Measurements from ENCODE around the gene REEP1. TPM values are rescaled to one million over a fixed set of nuclear protein-coding genes. Genes with fewer than 3 reads are reported as not detected.

REEP1 gene
- total RNA-seq, 1 donor from 2014 or later: 0.62 TPM

DNA sequence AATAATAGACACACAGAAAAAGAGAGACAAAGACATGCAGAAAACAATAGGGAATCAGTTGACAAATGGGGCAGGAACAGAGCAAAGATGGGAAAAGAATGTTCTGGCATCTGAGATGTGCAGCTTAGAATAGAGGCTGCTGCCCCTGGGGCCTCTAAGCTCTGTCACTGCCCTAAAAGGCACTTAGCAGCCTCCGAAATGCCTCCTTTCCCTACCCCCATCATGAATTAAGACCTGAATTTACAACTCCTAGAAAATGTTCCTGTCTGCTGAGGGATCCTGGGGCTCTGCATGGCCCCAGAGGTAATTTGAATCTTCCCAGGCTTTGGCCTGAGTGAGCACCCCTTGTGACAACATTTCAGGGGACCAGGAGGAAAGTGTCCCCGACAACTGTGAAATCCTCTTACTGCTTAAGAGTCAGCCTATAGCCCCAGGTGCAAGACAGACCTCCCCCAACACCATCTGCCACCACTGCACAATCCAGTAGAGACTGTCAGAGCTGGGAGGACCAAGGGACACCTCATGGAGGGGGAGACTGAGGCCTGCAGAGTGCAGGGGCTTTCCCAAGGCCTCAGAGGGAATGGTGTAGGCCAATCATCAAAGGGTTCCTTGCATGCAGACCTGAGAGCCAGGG is 113.4 kb downstream of the REEP1 start:
- H3K36me3 Mint-ChIP-seq (ENCODE audit: low read depth, unreplicated experiment): peaks cover 3% of the 10 kb centered on the region
- peaks cover 5% of the 10 kb centered on the region for H3K27me3 Mint-ChIP-seq (ENCODE audit: unreplicated experiment)
- no peak for DNase-seq (ENCODE audit: low spot score)
- no peak for TF ChIP-seq CTCF (IDR thresholded peaks at IDR 0.05; ENCODE audit: unreplicated experiment)
- no peaks in the 10 kb centered on the region for H3K9me3 Mint-ChIP-seq (ENCODE audit: unreplicated experiment)
- no peak overlapping the region for H3K4me3 Mint-ChIP-seq (ENCODE audit: unreplicated experiment)
- H3K27ac Mint-ChIP-seq (ENCODE audit: unreplicated experiment): peak overlapping the region; percentile 10
- H3K4me1 Mint-ChIP-seq (ENCODE audit: unreplicated experiment): peaks cover 36% of the 10 kb centered on the region

- Mint-ChIP-seq H3K27ac (ENCODE audit: unreplicated experiment) (peak overlapping the region; percentile 10), H3K9me3 (ENCODE audit: unreplicated experiment) (no peaks in the 10 kb centered on the region), H3K36me3 (ENCODE audit: low read depth, unreplicated experiment) (peaks cover 3% of the 10 kb centered on the region), H3K27me3 (ENCODE audit: unreplicated experiment) (peaks cover 4% of the 10 kb centered on the region), H3K4me3 (ENCODE audit: unreplicated experiment) (no peak overlapping the region), H3K4me1 (ENCODE audit: unreplicated experiment) (peaks cover 36% of the 10 kb centered on the region)
- DNase-seq (ENCODE audit: low spot score): no peak
- no peak for TF ChIP-seq CTCF (IDR thresholded peaks at IDR 0.05; ENCODE audit: unreplicated experiment)
These were observed 114.1 kb downstream of the REEP1 start for GRCh38 chr2:86223140-86223926.

GRCh38 chr2:86221066-86221684 is 116.3 kb downstream of the REEP1 start:
- peak; percentile 41 for DNase-seq (ENCODE audit: low spot score)
- Mint-ChIP-seq H3K4me1 (ENCODE audit: unreplicated experiment) (peaks cover 36% of the 10 kb centered on the region), H3K9me3 (ENCODE audit: unreplicated experiment) (no peaks in the 10 kb centered on the region), H3K27ac (ENCODE audit: unreplicated experiment) (peak overlapping the region; percentile 19), H3K27me3 (ENCODE audit: unreplicated experiment) (peaks cover 4% of the 10 kb centered on the region), H3K36me3 (ENCODE audit: low read depth, unreplicated experiment) (peaks cover 3% of the 10 kb centered on the region), H3K4me3 (ENCODE audit: unreplicated experiment) (no peak overlapping the region)
- TF ChIP-seq CTCF (IDR thresholded peaks at IDR 0.05; ENCODE audit: unreplicated experiment): peak; percentile 81

DNA sequence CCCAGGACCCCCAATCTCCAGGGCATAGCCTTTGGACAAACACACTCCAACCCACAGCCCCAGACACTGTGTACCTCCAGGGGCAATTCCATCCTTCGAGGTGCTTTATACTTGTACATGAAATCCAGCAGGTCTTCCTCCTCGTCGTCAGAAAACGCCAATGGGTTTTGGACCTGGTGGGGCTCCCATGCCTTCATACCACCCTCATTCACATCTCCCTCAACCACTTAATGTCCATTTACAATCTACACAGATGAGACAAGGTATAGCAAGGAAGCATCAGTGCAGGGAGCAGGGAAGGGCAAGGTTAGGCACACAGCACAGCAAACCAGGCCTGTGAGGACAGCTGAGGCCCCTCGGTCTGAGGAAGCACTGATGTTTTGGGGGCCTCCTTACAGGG is 117.5 kb downstream of the REEP1 start:
- TF ChIP-seq CTCF (IDR thresholded peaks at IDR 0.05; ENCODE audit: unreplicated experiment): no peak
- H3K9me3 Mint-ChIP-seq (ENCODE audit: unreplicated experiment): no peaks in the 10 kb centered on the region
- H3K27me3 Mint-ChIP-seq (ENCODE audit: unreplicated experiment): no peaks in the 10 kb centered on the region
- DNase-seq (ENCODE audit: low spot score): no peak
- peaks cover 3% of the 10 kb centered on the region for H3K36me3 Mint-ChIP-seq (ENCODE audit: low read depth, unreplicated experiment)
- no peak overlapping the region for H3K4me3 Mint-ChIP-seq (ENCODE audit: unreplicated experiment)
- no peak overlapping the region for H3K27ac Mint-ChIP-seq (ENCODE audit: unreplicated experiment)
- peaks cover 36% of the 10 kb centered on the region for H3K4me1 Mint-ChIP-seq (ENCODE audit: unreplicated experiment)

All from endothelial cell (in vitro differentiated cells).